ENCODE results near the gene PLCL1. TPM values are rescaled to one million over a fixed set of nuclear protein-coding genes. Genes with fewer than 3 reads are reported as not detected.

PLCL1 gene
- 1 to 10 TPM; 2.2 to 2.6 TPM for total RNA-seq

DNA sequence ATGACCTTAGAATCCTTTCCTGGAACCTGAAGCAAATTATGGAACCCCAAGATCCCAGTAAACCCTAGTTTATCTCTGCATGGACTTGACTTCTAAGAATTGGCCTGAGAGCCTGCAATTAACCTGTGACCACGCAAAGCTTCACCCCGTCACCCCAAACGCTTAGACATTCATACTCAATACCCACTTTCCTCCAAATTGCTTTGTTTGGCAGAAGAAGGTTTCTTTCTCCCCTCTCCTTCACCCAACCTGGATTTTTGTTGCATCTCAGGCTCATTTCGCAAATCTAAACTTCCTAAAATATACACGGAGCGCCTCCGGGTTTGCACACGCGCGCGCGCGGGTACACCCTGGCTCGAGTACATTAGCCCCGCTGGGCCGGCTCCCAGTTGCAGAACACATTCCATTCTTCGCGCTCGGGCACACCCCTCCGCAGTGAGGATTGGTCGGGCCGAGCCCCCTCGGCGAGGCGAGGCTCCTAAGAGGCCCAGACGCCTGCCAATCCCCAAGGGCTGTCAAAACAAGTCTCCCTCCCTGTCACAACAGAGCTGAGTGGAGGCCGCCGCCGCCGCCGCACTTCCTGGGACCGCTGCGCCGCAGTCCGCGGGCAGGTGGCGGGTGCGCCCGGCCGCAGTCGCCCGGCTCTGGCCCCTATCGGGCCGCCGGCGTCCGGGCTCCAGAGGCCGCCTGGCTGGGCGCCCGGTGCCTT, at the start of gene PLCL1:
Gene PLCL1, plus strand, starts transcription at position 545 of the 709 bp plus-strand sequence.

DNA sequence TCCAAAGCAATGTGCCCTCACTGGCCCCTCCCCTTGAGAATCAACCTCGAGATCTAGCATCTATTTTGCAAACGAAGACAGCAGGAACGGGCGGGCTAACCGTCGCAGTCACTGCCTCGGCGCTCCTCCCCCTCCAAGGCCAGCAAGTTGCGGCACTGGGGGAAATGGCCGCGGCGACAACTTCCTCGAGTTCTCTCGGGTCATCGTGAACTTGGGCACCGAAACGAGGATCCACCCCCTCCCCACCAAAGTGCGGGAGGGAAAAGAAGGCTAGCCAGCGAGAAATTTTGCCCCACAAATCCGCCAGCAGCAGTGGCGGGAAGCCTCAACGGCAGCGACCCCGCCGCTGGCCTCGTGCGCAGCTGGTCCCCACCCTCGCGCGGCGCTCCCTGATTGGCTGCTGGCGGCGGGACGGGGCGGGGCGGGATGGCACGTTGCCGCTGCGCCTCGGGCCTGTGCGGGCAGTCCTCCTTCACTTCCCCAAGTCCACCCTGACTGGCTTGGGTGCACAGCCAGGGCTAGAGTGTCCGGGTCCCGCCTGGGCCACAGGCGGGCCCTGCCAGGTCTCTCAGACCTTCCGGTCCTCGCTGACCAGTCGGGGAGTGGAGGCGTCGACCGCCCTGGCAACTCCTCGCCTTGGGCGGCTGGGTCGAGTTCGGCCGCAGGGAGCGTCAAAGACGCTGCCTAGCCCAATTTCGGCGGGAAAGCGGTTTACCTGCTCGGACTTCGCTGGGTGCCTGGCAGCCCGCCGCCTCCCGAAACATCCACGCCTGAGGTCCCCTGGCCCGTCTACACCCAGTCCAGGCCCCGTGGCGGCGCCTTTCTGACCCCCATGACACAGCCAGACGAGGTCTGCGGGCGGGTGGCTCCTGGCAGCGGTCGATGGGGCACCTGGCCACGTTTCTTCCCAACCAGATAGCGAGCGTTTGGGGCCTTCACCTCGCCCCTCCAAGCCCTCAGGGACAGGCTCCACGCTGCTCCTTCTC, 19.1 kb upstream of the PLCL1 start, which contains the start of gene BOLL:
Gene BOLL, minus strand, starts transcription at position 364 of the 986 bp plus-strand sequence. CDS start 3,469 bp downstream, outside the sequence.

Other genes with a start within 250 kb of the PLCL1 start
- not detected for gene RFTN2, start 129.0 kb upstream of the PLCL1 start, total RNA-seq
- 10 to 100 TPM; 11.1 to 12.7 TPM for gene MARS2, start 99.2 kb upstream of the PLCL1 start, total RNA-seq
- gene BOLL, start 19.3 kb upstream of the PLCL1 start, total RNA-seq: not detected

Measured in activated naive CD4-positive, alpha-beta T cell treated with anti-CD3 and anti-CD28 coated beads, Interleukin-2, amount 10 ng/mL, durations not matched to agents 5 hours and 36 hours (primary cell).